Measurements from ENCODE around the gene CTNNA1.

GRCh38 chr5:138952962-138953361 lies 199.7 kb downstream of the CTNNA1 start:
- TF ChIP-seq, protein P1, sequence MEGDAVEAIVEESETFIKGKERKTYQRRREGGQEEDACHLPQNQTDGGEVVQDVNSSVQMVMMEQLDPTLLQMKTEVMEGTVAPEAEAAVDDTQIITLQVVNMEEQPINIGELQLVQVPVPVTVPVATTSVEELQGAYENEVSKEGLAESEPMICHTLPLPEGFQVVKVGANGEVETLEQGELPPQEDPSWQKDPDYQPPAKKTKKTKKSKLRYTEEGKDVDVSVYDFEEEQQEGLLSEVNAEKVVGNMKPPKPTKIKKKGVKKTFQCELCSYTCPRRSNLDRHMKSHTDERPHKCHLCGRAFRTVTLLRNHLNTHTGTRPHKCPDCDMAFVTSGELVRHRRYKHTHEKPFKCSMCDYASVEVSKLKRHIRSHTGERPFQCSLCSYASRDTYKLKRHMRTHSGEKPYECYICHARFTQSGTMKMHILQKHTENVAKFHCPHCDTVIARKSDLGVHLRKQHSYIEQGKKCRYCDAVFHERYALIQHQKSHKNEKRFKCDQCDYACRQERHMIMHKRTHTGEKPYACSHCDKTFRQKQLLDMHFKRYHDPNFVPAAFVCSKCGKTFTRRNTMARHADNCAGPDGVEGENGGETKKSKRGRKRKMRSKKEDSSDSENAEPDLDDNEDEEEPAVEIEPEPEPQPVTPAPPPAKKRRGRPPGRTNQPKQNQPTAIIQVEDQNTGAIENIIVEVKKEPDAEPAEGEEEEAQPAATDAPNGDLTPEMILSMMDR (IDR thresholded peaks at IDR 0.05) = no peak
- no peak for TF ChIP-seq POLR2A (IDR thresholded peaks at IDR 0.05)
